Brain microvascular endothelial cell (primary cell): ENCODE results near the gene PIH1D1.

Experiments
- DNase-seq: peaks from one replicate; pipeline ENCODE4 v3.0.0-alpha.2; 2020
- H3K27ac ChIP-seq: fragments of 250-450 bp; sonication (Bioruptor Pico); 2 replicates; pipeline ENCODE4 v1.5.1; 2020; ENCODE audit warnings: mild to moderate bottlenecking, moderate library complexity
- H3K27me3 ChIP-seq: fragments of 250-450 bp; sonication (Bioruptor Pico); replicated peaks from 2 replicates; pipeline ENCODE4 v1.5.1; 2020; ENCODE audit warnings: mild to moderate bottlenecking
- H3K36me3 ChIP-seq: fragments of 250-450 bp; sonication (Bioruptor Pico); replicated peaks from 2 replicates; pipeline ENCODE4 v1.5.1; 2020; ENCODE audit warnings: mild to moderate bottlenecking
- H3K4me3 ChIP-seq: 2 replicates; pipeline ENCODE4 v1.5.1; 2011; ENCODE audit warnings: low read depth, mild to moderate bottlenecking, control low read depth, low read length, moderate library complexity
- CTCF ChIP-seq: IDR thresholded peaks from 2 replicates; pipeline ENCODE4 v1.5.1; 2011; ENCODE audit warnings: low read depth, mild to moderate bottlenecking, moderate library complexity, low read length, control low read depth, inconsistent platforms; ENCODE audit errors: missing control alignments
- in situ Hi-C: cut with HindIII; loops from 2 replicates; pipeline ENCODE4 v1.10.0; 2017; ENCODE audit warnings: low sequenced_read_pairs, low pct_ligation_motif_present

The PIH1D1 gene

GRCh38 chr19:49489601-49490167, 38.1 kb upstream of the PIH1D1 start:
- peak overlapping the region; percentile 87 for H3K27ac ChIP-seq
- in situ Hi-C loops = no loop called here
- H3K27me3 ChIP-seq = no peaks in the 10 kb centered on the region
- no peak for DNase-seq
- peak overlapping the region; percentile 85 for H3K4me3 ChIP-seq
- H3K36me3 ChIP-seq = peaks cover 60% of the 10 kb centered on the region
- no peak for TF ChIP-seq CTCF

- in situ Hi-C loops = no loop called here
- no peaks in the 10 kb centered on the region for H3K27me3 ChIP-seq
- H3K4me3 ChIP-seq = peak overlapping the region; percentile 85
- TF ChIP-seq CTCF = no peak
- H3K27ac ChIP-seq = peak overlapping the region; percentile 87
- DNase-seq = no peak
- H3K36me3 ChIP-seq = peaks cover 60% of the 10 kb centered on the region
Observed at GRCh38 chr19:49488863-49489537, 37.4 kb upstream of the PIH1D1 start.

GRCh38 chr19:49488046-49488862, 36.6 kb upstream of the PIH1D1 start:
- in situ Hi-C loops = no loop called here
- no peak for DNase-seq
- no peaks in the 10 kb centered on the region for H3K27me3 ChIP-seq
- peak overlapping the region; percentile 87 for H3K27ac ChIP-seq
- TF ChIP-seq CTCF = no peak
- H3K4me3 ChIP-seq = peak overlapping the region; percentile 85
- peaks cover 58% of the 10 kb centered on the region for H3K36me3 ChIP-seq

DNA sequence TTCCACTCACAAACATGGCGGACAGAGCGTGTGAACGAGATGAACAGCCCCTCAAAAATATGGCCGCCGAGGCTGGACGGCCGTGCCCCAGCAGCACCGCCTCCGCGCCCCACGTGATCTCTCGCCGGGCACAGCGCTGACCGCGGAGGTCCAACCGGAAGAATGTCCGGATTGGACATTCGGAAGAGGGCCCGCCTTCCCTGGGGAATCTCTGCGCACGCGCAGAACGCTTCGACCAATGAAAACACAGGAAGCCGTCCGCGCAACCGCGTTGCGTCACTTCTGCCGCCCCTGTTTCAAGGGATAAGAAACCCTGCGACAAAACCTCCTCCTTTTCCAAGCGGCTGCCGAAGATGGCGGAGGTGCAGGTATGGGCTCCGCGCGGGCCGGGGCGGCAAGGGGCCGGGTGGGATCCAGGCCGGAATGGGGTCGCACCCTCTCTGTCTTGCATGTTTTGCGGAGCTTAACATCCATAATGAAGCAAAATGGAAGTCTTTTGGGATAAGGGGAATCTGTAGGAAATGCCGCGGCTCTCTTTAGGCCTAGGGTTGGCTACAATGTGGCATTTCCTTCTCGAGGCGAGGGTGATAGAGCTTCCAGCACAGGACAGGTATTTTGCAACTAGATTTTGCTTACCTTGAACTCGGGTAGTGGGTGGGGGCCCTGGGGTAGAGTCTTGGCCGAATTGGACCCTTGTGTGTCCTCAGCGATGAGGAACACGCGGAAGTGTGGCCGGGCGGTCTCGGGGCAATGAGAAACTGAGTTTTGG, 35.8 kb upstream of the PIH1D1 start, which contains the start of gene RPL13A:
RPL13A (plus strand) TSS at position 332 of the 769 bp plus-strand sequence; CDS start at position 354, 22 bp downstream.
- Histone ChIP-seq H3K36me3 (peaks cover 50% of the 10 kb centered on the region), H3K27me3 (no peaks in the 10 kb centered on the region), H3K4me3 (peak within 1 kb of the TSS; percentile 85), H3K27ac (peak within 1 kb of the TSS; percentile 87)
- in situ Hi-C loops = no loop called here
- peak; percentile 98 for DNase-seq
- no peak for TF ChIP-seq CTCF

DNA sequence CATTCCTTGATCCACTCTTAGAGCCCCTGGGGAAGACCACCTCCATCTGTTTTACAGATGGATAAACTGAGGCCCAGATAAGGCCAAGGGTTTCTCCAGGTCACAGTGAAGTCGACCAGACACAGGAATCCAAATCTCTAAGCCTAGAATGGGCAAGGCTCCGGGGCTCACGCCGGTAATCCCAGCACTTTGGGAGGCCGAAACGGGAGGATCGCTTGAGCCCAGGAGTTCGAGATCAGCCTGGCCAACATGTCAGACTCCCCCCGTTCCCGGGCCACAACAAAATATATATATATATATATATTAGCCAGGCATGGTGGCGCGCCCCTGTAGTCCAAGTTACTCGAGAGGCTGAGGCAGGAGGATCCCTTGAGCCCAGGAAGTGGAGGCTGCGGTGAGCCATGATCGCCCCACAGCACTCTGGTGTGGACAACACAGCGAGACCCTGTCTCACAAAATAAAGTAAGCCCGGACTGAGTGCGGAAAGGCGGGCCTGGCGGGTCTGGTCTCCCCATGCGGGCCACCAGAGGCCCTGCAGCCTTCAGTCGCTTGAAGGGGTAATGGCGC, 35.2 kb upstream of the PIH1D1 start:
- Histone ChIP-seq H3K27me3 (no peaks in the 10 kb centered on the region), H3K36me3 (peaks cover 43% of the 10 kb centered on the region), H3K4me3 (peak overlapping the region; percentile 29), H3K27ac (peak overlapping the region; percentile 27)
- TF ChIP-seq CTCF = peak; percentile 18
- in situ Hi-C loops = no loop called here
- DNase-seq = no peak
